ENCODE results near the gene HSD17B13.

DNA sequence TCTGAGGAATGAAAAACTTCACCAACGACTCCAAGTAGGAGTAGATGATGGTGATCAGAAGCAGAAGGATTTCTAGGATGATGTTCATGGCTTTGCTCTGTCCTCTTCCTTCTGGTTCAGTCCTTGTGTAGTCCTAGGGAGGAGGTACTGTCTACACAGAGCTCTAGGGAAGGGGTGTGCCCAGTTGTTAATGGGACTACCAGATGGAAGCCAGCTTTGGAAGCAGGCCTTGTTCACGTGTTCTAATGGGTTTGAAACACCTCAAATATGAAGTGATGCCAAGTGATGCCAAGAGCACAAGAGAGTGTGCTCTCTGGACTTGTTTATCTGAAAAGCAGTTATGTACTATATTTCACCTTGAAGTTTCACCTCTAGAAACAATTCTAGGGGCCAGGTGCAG is at the start of gene HSD17B13:
- TF ChIP-seq RFX5 (IDR thresholded peaks at IDR 0.05; ENCODE audit: low read depth, low read length) (no peak), POLR2A (IDR thresholded peaks at IDR 0.05; ENCODE audit: low read depth, low read length) (no peak)
- TF ChIP-seq, protein P1, sequence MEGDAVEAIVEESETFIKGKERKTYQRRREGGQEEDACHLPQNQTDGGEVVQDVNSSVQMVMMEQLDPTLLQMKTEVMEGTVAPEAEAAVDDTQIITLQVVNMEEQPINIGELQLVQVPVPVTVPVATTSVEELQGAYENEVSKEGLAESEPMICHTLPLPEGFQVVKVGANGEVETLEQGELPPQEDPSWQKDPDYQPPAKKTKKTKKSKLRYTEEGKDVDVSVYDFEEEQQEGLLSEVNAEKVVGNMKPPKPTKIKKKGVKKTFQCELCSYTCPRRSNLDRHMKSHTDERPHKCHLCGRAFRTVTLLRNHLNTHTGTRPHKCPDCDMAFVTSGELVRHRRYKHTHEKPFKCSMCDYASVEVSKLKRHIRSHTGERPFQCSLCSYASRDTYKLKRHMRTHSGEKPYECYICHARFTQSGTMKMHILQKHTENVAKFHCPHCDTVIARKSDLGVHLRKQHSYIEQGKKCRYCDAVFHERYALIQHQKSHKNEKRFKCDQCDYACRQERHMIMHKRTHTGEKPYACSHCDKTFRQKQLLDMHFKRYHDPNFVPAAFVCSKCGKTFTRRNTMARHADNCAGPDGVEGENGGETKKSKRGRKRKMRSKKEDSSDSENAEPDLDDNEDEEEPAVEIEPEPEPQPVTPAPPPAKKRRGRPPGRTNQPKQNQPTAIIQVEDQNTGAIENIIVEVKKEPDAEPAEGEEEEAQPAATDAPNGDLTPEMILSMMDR (conservative IDR thresholded peaks at IDR 0.05; ENCODE audit: low read depth, low read length): no peak

All from IMR-90 (cell line).